Urothelium cell line (cell line): Measurements from ENCODE around the gene LBX1.

Source experiments
- DNase-seq: peaks from one replicate; pipeline ENCODE4 v3.0.0; 2011; ENCODE audit warnings: low spot score, mixed read lengths
- FAIRE-seq: peaks from 2 replicates; lab custom pipeline; 2011; peaks lifted over from hg19 to GRCh38; lab: Jason Lieb, UNC

Gene LBX1

DNA sequence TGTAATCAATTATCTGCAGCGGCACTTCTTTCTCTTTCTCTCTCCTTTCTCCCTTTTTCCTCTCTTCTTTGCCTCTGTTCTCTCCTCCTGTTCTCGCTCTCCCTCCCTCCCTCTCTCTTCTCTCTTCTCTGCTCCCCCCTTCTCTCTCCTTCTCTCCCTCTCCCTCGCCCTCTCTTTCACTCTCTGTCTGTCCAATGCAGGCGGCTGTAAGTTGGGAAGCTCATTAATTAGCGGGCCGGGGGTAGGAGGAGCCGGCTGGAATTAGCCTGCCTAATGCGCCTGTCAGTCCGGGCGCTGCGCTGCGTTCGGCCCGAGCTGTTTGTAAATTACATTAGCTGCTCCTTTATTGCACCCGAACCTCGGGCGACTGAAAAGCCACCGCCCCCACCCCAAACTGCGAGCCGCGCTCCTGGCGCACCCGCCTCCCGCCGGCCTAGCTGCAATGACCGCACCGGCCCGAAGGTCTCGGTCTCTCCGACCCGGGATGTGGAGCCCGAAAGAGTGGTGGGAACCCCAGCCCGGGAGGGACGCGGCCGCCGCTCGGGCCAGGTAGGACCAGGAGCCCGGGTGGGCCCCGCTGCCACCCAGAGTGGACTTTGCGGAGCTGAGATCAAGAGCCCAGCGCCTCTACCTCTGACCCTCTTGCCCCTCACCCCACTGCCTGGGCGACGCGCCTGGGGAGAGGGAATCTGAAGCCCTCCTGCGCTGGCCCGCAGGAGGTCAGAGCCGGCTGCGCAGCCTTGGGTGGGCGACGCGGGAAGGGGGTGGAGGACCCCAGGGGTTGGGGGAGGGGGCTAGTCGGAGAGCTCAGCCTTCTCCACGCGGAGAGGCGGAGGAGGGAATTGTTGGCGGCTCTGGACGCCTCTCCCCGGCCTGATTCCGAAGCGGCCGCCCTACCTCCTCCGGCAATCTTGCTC, at the start of gene LBX1:
Gene LBX1 (minus strand): TSS at position 198 of the 917 bp plus-strand sequence. CDS start 648 bp downstream, outside the sequence.
- DNase-seq (no peak), FAIRE-seq (no peak)

DNA sequence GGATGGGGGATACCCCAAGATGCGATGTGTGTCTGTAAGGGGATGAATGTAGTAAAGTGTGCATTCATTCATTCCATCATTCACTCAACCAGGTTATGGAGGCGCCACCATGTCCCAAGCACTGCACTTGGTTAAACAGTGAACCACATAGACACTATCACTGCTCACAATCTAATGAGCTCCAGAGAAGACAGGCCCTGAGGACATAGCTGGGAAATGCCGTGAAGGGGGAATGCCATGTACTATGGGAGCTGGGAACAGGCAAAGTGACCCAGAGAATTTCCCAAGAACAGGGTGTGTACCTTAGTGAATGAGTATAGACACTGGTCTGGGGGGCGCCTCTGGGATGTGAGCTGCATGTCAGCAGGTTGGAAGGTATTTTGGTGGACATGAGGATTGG, 44.5 kb upstream of the LBX1 start:
- FAIRE-seq: no peak
- no peak for DNase-seq

DNA sequence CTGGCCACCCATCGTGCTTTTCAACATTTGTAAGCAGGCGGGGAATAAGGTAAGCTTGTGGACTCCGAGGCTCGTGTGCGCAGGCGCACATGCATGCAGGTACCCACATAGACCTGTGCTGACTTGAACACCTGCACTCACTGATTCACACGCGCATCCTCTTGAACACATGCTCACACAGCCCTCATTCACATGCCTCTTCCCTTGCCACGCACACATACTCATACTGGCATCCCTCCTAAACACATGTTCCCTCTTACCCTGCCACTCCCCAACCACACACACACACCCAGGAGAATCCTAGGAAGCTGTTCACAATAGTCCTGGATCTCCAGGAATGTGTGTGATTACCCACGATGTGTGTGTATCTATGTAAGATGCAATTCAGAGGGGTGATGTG, 44.1 kb upstream of the LBX1 start:
- FAIRE-seq (peak; percentile 61), DNase-seq (no peak)

DNA sequence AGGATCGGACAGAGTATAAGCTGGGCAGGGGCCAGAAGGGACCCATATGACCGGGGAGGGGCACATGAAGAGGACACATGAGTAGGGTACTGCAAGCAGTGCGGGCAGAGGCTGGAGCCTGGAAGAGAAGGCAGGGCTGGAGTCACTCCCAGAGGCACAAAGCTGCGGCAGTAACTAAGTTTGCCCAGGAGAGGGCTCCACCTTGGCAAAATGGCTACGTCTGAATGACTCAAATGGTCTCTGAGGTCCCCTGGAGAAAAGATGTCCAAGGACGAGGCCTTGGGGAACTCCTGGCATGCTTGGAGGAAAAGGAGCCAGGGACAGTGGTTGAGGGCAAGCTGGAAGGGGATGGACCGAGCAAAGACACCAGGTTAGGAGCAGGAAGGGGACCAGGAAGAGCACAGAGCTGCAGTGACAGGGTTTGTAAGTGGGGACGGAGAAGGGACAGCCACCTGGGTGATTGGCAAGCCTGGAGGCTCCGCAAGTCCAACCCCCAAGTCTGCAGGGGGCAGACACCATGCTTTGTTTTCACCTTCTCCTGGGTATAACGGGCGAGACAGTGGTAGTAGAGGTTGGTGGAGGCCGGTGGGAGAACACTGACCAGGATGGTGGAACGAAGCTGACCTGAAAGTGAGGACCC, 43.1 kb upstream of the LBX1 start:
- FAIRE-seq (no peak), DNase-seq (peak; percentile 84)

DNA sequence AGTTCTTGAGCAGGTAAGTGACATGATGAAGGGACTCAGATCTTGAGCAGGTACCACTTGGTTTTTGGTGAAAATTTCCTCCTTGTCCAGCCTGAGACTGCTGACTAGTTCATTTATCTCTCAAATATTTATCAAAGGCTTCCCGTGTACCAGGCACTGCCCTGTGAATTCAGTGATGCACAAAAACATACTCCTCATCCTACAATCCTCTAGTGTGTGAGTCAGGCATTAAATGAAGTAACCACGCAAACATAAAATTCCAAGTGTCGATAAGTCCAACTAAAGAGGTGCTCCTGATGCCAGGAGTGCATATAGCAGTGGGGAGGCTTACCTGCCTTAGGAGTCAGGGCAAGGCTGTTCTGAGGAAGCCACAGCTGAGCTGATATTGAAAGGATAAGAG, 41.5 kb upstream of the LBX1 start:
- DNase-seq (no peak), FAIRE-seq (no peak)

- no peak for DNase-seq
- FAIRE-seq: no peak
These were observed 38.5 kb upstream of the LBX1 start for GRCh38 chr10:101267776-101268175.

DNA sequence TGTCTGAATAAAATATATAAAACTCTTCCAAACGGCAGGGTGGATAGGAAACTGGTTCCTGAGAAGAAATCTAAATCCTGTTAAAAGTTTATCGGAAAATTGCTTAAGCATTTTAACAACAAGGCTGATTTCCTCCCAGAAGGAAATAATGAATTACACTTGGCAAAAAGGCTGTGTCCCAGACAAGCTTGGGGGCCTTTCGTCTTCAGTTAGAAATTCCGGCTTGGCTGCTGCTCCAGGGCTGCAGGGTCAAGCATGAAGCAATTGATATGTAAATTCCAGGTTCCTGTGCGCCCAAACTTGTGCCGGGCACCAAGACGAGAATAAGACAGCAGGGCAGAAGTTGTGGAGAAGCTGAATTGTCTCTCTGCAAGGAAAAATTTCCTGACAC, 38.0 kb upstream of the LBX1 start:
- FAIRE-seq: no peak
- DNase-seq: no peak

- DNase-seq (no peak), FAIRE-seq (no peak)
These were observed 37.4 kb upstream of the LBX1 start for GRCh38 chr10:101266381-101267289.

DNA sequence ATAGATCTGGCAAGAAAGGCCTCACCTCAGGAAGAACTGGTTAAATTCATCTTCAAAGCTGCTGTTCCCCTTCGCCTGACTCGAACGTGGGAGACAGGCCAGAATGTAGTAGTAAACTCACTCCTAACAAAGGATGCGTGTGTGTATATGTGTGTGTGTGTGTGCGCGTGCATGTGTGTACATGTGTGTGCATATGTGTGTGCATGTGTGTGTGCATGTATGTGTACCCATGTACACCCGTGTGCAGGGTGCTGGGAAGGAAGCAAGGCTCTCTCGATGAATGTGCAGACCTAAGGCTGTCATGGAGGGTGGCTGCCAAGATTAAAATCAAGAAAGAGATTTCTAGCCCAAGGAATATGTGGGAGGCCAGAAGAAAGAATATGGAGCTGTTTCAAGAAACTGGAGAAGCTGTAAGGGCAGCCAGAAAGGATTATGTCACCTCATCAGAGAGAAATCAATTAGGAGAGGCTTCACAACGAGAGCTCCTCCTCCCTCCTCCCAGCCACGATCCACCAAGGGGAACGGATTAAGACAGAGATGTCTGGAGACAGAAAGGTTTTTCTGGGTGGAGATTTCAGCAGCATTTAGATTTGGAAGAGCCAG, 34.0 kb upstream of the LBX1 start:
- DNase-seq (no peak), FAIRE-seq (peak; percentile 86)

GRCh38 chr10:101262147-101262546, 32.9 kb upstream of the LBX1 start:
- FAIRE-seq: no peak
- no peak for DNase-seq

- DNase-seq (no peak), FAIRE-seq (no peak)
These were observed 32.4 kb upstream of the LBX1 start for GRCh38 chr10:101261702-101262101.

GRCh38 chr10:101260764-101261481, 31.7 kb upstream of the LBX1 start:
- FAIRE-seq (no peak), DNase-seq (no peak)

GRCh38 chr10:101258179-101258885, 29.1 kb upstream of the LBX1 start:
- DNase-seq (no peak), FAIRE-seq (no peak)

DNA sequence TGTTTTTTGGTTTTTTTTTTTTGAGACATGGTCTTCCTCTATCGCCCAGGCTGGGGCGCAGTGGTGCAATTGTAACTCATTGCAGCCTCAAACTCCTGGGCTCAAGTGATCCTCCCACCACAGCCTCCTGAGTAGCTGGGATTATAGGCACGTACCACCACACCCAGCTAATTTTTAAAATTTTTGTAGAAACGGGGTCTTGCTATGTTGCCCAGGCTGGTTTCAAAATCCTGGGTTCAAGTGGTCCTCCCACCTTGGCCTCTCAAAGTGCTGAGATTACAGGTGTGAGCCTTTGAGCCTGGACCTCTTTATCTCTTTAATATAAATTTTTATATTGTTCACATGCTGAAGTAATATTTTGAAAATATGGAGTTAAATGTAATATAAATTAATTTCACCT, 28.2 kb upstream of the LBX1 start:
- FAIRE-seq (no peak), DNase-seq (no peak)

GRCh38 chr10:101257084-101257483, 27.8 kb upstream of the LBX1 start:
- no peak for DNase-seq

GRCh38 chr10:101256387-101256786, 27.1 kb upstream of the LBX1 start:
- FAIRE-seq (no peak), DNase-seq (no peak)

More at GRCh38 chr10:101257084-101257483, 27.8 kb upstream of the LBX1 start:
- no peak for FAIRE-seq

DNA sequence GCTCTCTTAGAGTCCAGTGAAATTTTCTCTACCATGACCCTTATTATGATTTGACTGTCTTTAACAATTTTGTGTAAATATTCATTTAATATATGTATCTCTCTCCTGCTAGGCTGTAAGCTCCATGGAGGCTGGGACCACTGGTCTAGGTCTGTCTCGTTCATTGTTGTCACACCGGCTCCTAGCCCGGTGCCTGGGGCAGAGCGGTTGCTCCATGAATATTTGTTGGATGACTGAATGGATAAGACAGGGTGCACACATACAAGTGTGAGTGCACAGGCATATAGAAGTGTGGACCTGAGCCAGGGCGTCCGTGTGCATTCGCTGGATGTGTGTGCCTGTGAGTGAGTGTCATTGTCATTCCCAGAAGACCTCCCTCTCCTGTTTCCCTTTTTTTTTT, 20.9 kb upstream of the LBX1 start:
- FAIRE-seq: no peak
- no peak for DNase-seq

DNA sequence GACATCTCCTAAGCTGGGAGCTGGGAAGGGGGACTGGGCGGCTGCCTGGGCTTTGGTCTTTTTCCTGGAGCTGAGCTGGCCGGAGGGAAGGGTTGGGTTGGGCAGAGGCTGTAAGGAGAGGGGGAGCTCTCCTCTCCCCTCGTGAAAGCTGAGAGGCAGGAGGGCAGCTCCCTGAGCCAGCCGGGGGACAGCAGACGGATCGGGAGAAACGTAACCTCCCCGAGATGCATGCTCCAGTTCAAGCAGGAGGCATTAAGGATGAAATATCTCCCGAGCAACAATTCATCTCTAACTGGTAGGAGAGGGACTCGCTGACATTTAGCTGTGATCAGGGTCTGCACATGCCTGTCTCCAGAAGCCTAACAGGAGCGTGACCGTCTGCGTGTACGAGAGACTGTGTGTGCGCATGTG, 19.9 kb upstream of the LBX1 start:
- DNase-seq (no peak), FAIRE-seq (no peak)

- DNase-seq (no peak), FAIRE-seq (no peak)
These were observed 17.4 kb upstream of the LBX1 start for GRCh38 chr10:101246639-101247038.
